ENCODE data around the gene ZFX. TPM values are rescaled to one million over a fixed set of nuclear protein-coding genes. Genes with fewer than 3 reads are reported as not detected.

ZFX gene
- total RNA-seq, 1 donor from 2014 or later: 59.1 TPM

DNA sequence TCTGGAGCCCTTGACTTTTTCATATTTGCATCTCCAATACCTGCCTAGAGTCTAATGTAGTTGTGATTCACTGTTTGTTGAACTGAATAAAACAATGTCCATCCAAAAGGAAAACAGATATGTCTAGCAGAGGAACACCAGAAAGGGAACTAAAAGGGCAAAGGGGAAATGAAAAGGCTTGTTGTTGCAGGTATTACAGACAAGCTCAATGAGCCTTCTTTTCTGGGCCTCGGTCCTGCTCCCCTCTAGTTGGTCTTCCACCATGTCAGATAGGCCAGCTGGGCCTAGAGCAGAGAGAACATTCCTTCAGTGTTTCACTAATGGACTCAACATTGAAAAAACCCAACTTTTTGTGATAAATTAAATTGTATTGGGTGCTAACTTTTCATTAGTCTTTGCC lies 55.4 kb downstream of the ZFX start:
- Mint-ChIP-seq H3K27me3 (ENCODE audit: insufficient read depth, low read depth) (peaks cover 2% of the 10 kb centered on the region), H3K27ac (no peak overlapping the region), H3K36me3 (peaks cover 28% of the 10 kb centered on the region), H3K9me3 (no peaks in the 10 kb centered on the region), H3K4me3 (no peak overlapping the region), H3K4me1 (peaks cover 2% of the 10 kb centered on the region)
- H3K9ac ChIP-seq: no peak overlapping the region
- H3K4me3 ChIP-seq: no peak overlapping the region
- H3K79me2 ChIP-seq (ENCODE audit: low read depth): peaks cover 81% of the 10 kb centered on the region
- H4K20me1 ChIP-seq (ENCODE audit: low read depth): peaks cover 7% of the 10 kb centered on the region
- H3K27ac ChIP-seq: no peak overlapping the region
- H3K4me2 ChIP-seq: no peak overlapping the region
- no peaks in the 10 kb centered on the region for H3K9me3 ChIP-seq (ENCODE audit: low read depth)
- H3F3A ChIP-seq (ENCODE audit: low read depth): no peaks in the 10 kb centered on the region
- no peaks in the 10 kb centered on the region for H3K4me1 ChIP-seq
- no peak for DNase-seq (ENCODE audit: low spot score)
- no peak overlapping the region for H2AFZ ChIP-seq (replicated peaks)
- peaks cover 18% of the 10 kb centered on the region for H3K36me3 ChIP-seq
- no peaks in the 10 kb centered on the region for H3K27me3 ChIP-seq
- TF ChIP-seq EZH2phosphoT487 (IDR thresholded peaks at IDR 0.05) (no peak), EZH2 (IDR thresholded peaks at IDR 0.05) (no peak)

DNA sequence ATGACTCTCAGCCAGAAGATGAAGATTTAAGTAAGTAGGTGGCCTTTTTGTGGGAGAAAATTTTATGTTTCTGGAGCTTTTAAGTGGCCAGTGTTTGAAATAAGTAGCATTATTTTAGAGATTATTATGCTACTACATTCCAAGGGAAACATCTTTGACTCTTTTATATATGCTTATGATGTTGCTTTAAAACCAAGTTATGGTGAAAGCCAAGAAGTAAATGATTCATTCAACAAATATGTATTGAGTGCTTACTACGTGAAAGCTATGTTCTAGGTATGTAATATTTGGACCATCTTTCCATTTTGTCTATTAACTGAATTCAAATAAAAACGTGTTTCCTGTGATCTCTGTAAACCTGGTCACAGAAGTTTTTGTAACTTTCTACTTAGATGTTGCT lies 58.3 kb downstream of the ZFX start:
- no peak for DNase-seq (ENCODE audit: low spot score)
- Mint-ChIP-seq H3K36me3 (peaks cover 39% of the 10 kb centered on the region), H3K4me3 (no peak overlapping the region), H3K9me3 (no peaks in the 10 kb centered on the region), H3K27ac (no peak overlapping the region), H3K4me1 (no peaks in the 10 kb centered on the region), H3K27me3 (ENCODE audit: insufficient read depth, low read depth) (no peaks in the 10 kb centered on the region)
- H3F3A ChIP-seq (ENCODE audit: low read depth): peaks cover 4% of the 10 kb centered on the region
- no peak overlapping the region for H3K4me2 ChIP-seq
- no peak overlapping the region for H3K27ac ChIP-seq
- H3K36me3 ChIP-seq: peaks cover 27% of the 10 kb centered on the region
- H3K27me3 ChIP-seq: no peaks in the 10 kb centered on the region
- H3K4me3 ChIP-seq: no peak overlapping the region
- H3K79me2 ChIP-seq (ENCODE audit: low read depth): peaks cover 52% of the 10 kb centered on the region
- H2AFZ ChIP-seq (replicated peaks): no peak overlapping the region
- no peak overlapping the region for H3K9ac ChIP-seq
- no peak for TF ChIP-seq EZH2phosphoT487 (IDR thresholded peaks at IDR 0.05)
- TF ChIP-seq, protein P1, sequence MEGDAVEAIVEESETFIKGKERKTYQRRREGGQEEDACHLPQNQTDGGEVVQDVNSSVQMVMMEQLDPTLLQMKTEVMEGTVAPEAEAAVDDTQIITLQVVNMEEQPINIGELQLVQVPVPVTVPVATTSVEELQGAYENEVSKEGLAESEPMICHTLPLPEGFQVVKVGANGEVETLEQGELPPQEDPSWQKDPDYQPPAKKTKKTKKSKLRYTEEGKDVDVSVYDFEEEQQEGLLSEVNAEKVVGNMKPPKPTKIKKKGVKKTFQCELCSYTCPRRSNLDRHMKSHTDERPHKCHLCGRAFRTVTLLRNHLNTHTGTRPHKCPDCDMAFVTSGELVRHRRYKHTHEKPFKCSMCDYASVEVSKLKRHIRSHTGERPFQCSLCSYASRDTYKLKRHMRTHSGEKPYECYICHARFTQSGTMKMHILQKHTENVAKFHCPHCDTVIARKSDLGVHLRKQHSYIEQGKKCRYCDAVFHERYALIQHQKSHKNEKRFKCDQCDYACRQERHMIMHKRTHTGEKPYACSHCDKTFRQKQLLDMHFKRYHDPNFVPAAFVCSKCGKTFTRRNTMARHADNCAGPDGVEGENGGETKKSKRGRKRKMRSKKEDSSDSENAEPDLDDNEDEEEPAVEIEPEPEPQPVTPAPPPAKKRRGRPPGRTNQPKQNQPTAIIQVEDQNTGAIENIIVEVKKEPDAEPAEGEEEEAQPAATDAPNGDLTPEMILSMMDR (IDR thresholded peaks at IDR 0.05): no peak
- TF ChIP-seq EZH2 (IDR thresholded peaks at IDR 0.05): no peak
- no peaks in the 10 kb centered on the region for H3K4me1 ChIP-seq
- no peaks in the 10 kb centered on the region for H3K9me3 ChIP-seq (ENCODE audit: low read depth)
- H4K20me1 ChIP-seq (ENCODE audit: low read depth): no peaks in the 10 kb centered on the region

DNA sequence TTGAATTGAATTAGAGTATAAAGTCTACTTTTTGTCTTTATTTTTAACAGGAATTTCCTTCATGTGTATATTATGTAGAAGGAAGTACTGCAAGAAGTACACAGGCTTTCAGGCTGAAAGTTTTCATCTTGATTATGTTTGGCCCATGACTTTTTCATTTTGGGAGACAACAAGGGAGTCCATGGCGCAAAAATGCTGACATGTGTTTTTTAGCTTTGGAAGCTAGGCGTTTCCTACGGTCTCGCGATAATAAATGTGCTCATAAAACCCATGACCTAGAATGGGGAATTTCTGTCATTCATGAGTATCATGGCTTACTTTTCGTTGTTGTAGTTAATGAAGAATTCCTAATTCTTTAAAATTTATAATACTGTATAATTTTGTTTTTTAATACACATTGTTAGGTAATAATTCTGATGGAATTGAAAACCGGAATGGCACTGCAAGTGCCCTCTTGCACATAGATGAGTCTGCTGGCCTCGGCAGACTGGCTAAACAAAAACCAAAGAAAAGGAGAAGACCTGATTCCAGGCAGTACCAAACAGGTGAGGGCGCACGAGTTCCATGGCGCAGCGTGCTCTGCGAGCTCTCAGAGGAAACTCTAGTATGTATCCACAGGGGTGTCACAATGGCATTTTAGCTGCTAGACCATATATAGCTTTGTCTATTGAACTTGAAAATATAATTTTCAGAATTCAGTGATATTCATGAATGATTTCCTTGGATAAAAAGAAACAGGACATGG lies 59.1 kb downstream of the ZFX start:
- Histone ChIP-seq H2AFZ (replicated peaks) (no peak overlapping the region), H3K79me2 (ENCODE audit: low read depth) (peaks cover 44% of the 10 kb centered on the region), H3K27me3 (no peaks in the 10 kb centered on the region), H3F3A (ENCODE audit: low read depth) (peaks cover 4% of the 10 kb centered on the region), H4K20me1 (ENCODE audit: low read depth) (no peaks in the 10 kb centered on the region), H3K4me1 (no peaks in the 10 kb centered on the region), H3K27ac (no peak overlapping the region), H3K36me3 (peaks cover 27% of the 10 kb centered on the region), H3K4me2 (no peak overlapping the region), H3K9me3 (ENCODE audit: low read depth) (no peaks in the 10 kb centered on the region), H3K9ac (no peak overlapping the region), H3K4me3 (no peak overlapping the region)
- peaks cover 36% of the 10 kb centered on the region for H3K36me3 Mint-ChIP-seq
- H3K27me3 Mint-ChIP-seq (ENCODE audit: insufficient read depth, low read depth): no peaks in the 10 kb centered on the region
- H3K4me3 Mint-ChIP-seq: no peak overlapping the region
- TF ChIP-seq EZH2phosphoT487 (IDR thresholded peaks at IDR 0.05) (no peak), EZH2 (IDR thresholded peaks at IDR 0.05) (no peak)
- TF ChIP-seq, protein P1 (IDR thresholded peaks at IDR 0.05): no peak
- H3K9me3 Mint-ChIP-seq: no peaks in the 10 kb centered on the region
- DNase-seq (ENCODE audit: low spot score): no peak
- no peak overlapping the region for H3K27ac Mint-ChIP-seq
- H3K4me1 Mint-ChIP-seq: no peaks in the 10 kb centered on the region

DNA sequence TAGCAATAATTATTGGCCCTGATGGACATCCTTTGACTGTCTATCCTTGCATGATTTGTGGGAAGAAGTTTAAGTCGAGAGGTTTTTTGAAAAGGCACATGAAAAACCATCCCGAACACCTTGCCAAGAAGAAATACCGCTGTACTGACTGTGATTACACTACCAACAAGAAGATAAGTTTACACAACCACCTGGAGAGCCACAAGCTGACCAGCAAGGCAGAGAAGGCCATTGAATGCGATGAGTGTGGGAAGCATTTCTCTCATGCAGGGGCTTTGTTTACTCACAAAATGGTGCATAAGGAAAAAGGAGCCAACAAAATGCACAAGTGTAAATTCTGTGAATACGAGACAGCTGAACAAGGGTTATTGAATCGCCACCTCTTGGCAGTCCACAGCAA lies 60.7 kb downstream of the ZFX start:
- TF ChIP-seq, protein P1 (IDR thresholded peaks at IDR 0.05): no peak
- TF ChIP-seq EZH2 (IDR thresholded peaks at IDR 0.05): no peak
- TF ChIP-seq EZH2phosphoT487 (IDR thresholded peaks at IDR 0.05): no peak
- H3K9ac ChIP-seq: no peak overlapping the region
- H2AFZ ChIP-seq (replicated peaks): no peak overlapping the region
- peaks cover 14% of the 10 kb centered on the region for H3F3A ChIP-seq (ENCODE audit: low read depth)
- no peaks in the 10 kb centered on the region for H3K9me3 ChIP-seq (ENCODE audit: low read depth)
- Mint-ChIP-seq H3K4me3 (no peak overlapping the region), H3K4me1 (no peaks in the 10 kb centered on the region), H3K9me3 (no peaks in the 10 kb centered on the region), H3K36me3 (peaks cover 38% of the 10 kb centered on the region), H3K27ac (no peak overlapping the region), H3K27me3 (ENCODE audit: insufficient read depth, low read depth) (no peaks in the 10 kb centered on the region)
- DNase-seq (ENCODE audit: low spot score): no peak
- no peaks in the 10 kb centered on the region for H4K20me1 ChIP-seq (ENCODE audit: low read depth)
- H3K79me2 ChIP-seq (ENCODE audit: low read depth): peaks cover 28% of the 10 kb centered on the region
- no peak overlapping the region for H3K4me2 ChIP-seq
- H3K4me1 ChIP-seq: peaks cover 4% of the 10 kb centered on the region
- no peaks in the 10 kb centered on the region for H3K27me3 ChIP-seq
- no peak overlapping the region for H3K4me3 ChIP-seq
- H3K36me3 ChIP-seq: peaks cover 33% of the 10 kb centered on the region
- H3K27ac ChIP-seq: no peak overlapping the region

Data from neural progenitor cell (in vitro differentiated cells).